K562 (cell line): Measurements from ENCODE around the gene BOC. TPM values are rescaled to one million over a fixed set of nuclear protein-coding genes. Genes with fewer than 3 reads are reported as not detected.

Experiments
- ATAC-seq: fragments of 200-7000 bp; cut with Tn5 transposase; 3 replicates; pipeline ENCODE4 v1.9.1; 2020; ENCODE audit warnings: moderate library complexity
- BruUV-seq: library from RNA; stranded (reverse); fragments of 400-500 nt; replicated peaks from 2 replicates; lab custom pipeline; 2021; lab: Mats Ljungman, UMichigan
- CTCF ChIA-PET: fragments of 300-600 bp; formaldehyde crosslinking; extraction: SDS; loops from one replicate; lab custom pipeline; 2021; ENCODE audit warnings: low intra/inter-chr PET ratio; lab: Yijun Ruan, JAX
- POLR2A ChIA-PET: fragments of 300-600, 350-650 bp; sonication (Branson Sonifier 250); formaldehyde crosslinking; extraction: SDS; loops from one replicate; lab custom pipeline; 2021; ENCODE audit warnings: antibody characterized with exemption, inconsistent platforms; lab: Yijun Ruan, JAX
- DNase-seq, 4 experiments: peaks; one replicate each; pipeline versions ENCODE4 v3.0.0 to v3.0.0-alpha.2; 2011 to 2018; ENCODE audit warnings: low spot score in 3 of 4, mixed read lengths in 3 of 4; ENCODE audit errors: extremely low read depth in 1 of 4
- FAIRE-seq: peaks from 2 replicates; lab custom pipeline; 2011; peaks lifted over from hg19 to GRCh38; lab: Jason Lieb, UNC
- H2AFZ ChIP-seq: 2 replicates; pipeline ENCODE4 v1.6.0; 2011; ENCODE audit warnings: low read depth, low read length, control low read depth, inconsistent platforms
- H3K27ac ChIP-seq: fragments of 200-600 bp; 3 replicates; pipeline ENCODE4 v1.8.0; 2011; ENCODE audit warnings: low read depth, mild to moderate bottlenecking, control low read depth, inconsistent platforms, low read length, moderate library complexity, mixed read lengths; ENCODE audit errors: extremely low read depth
- H3K27me3 ChIP-seq, 2 experiments: fragments of 300-600 bp in 1 of 2; 2 replicates in 1 of 2; 3 replicates in 1 of 2; pipeline versions ENCODE4 v1.6.0 to v1.8.0; 2011; ENCODE audit warnings: inconsistent platforms in 2 of 2, low read length in 2 of 2, mild to moderate bottlenecking in 1 of 2, mixed read lengths in 1 of 2, moderate library complexity in 1 of 2; ENCODE audit not compliant: control insufficient read depth in 2 of 2, insufficient read depth in 2 of 2
- H3K36me3 ChIP-seq: fragments of 300-600 bp; 3 replicates; pipeline ENCODE4 v1.8.0; 2011; ENCODE audit warnings: mild to moderate bottlenecking, low read length, inconsistent platforms; ENCODE audit not compliant: control insufficient read depth, insufficient read depth
- H3K4me1 ChIP-seq, 2 experiments: fragments of 200-600 bp in 1 of 2; replicated peaks in 1 of 2; 2 replicates in 1 of 2; 3 replicates in 1 of 2; pipeline versions ENCODE4 v1.5.1 to v1.8.0; 2011; ENCODE audit warnings: inconsistent platforms in 2 of 2, low read length in 2 of 2, mild to moderate bottlenecking in 1 of 2, mixed read lengths in 1 of 2, moderate library complexity in 1 of 2; ENCODE audit not compliant: control insufficient read depth in 2 of 2, insufficient read depth in 2 of 2
- H3K4me2 ChIP-seq: 2 replicates; pipeline ENCODE4 v1.6.1; 2011; ENCODE audit warnings: low read length, control low read depth, inconsistent platforms, mixed read lengths; ENCODE audit not compliant: insufficient read depth
- H3K4me3 ChIP-seq: fragments of 200-600 bp; sonication (generic), shearing (Covaris generic); 2 replicates; pipeline ENCODE4 v1.5.1; 2016; ENCODE audit warnings: control low read depth, inconsistent platforms
- H3K79me2 ChIP-seq: fragments of 200-600 bp; 3 replicates; pipeline ENCODE4 v1.8.0; 2011; ENCODE audit warnings: low read length, inconsistent platforms; ENCODE audit not compliant: control insufficient read depth, insufficient read depth
- H3K9ac ChIP-seq, 2 experiments: 2 replicates each; pipeline versions ENCODE4 v1.6.0 to v1.6.1; 2011; ENCODE audit warnings: low read depth in 2 of 2, low read length in 2 of 2, control low read depth in 1 of 2, inconsistent platforms in 1 of 2, mild to moderate bottlenecking in 1 of 2, mixed read lengths in 1 of 2; ENCODE audit not compliant: insufficient read depth in 1 of 2
- H3K9me1 ChIP-seq: one replicate; pipeline ENCODE4 v1.6.0; 2011; ENCODE audit warnings: inconsistent platforms, mild to moderate bottlenecking, low read length, moderate library complexity; ENCODE audit not compliant: control insufficient read depth, insufficient read depth
- H3K9me3 ChIP-seq: replicated peaks from 2 replicates; pipeline ENCODE4 v1.5.1; 2011; ENCODE audit warnings: low read depth, low read length, inconsistent platforms; ENCODE audit not compliant: control insufficient read depth, insufficient read depth
- H4K20me1 ChIP-seq: replicated peaks from 2 replicates; pipeline ENCODE4 v1.6.1; 2011; ENCODE audit warnings: low read length, inconsistent platforms, mixed read lengths; ENCODE audit not compliant: control insufficient read depth, insufficient read depth
- ETV1 ChIP-seq: fragments of 450-650 bp; conservative IDR thresholded peaks from 2 replicates; pipeline ENCODE4 v1.6.1; 2016; ENCODE audit warnings: missing genetic modification characterization, control low read depth, low read depth, missing compliant biosample characterization
- FOXK2 ChIP-seq, 2 experiments: fragments of 450-650 bp; IDR thresholded peaks in 1 of 2; conservative IDR thresholded peaks in 1 of 2; 2 replicates each; pipeline ENCODE4 v1.6.1; 2016; ENCODE audit warnings: low read depth in 2 of 2, mild to moderate bottlenecking in 1 of 2
- GABPB1 ChIP-seq: sonication (generic); formaldehyde crosslinking; IDR thresholded peaks from 2 replicates; pipeline ENCODE4 v1.8.0; 2022; ENCODE audit warnings: mild to moderate bottlenecking, missing genetic modification reagents
- HINFP ChIP-seq: fragments of 450-650 bp; conservative IDR thresholded peaks from 2 replicates; pipeline ENCODE4 v1.6.1; 2016; ENCODE audit warnings: missing genetic modification characterization, low read depth, mild to moderate bottlenecking, control low read depth, missing compliant biosample characterization
- MED1 ChIP-seq: sonication (generic); formaldehyde crosslinking; IDR thresholded peaks from 2 replicates; pipeline ENCODE4 v1.8.1; 2023; ENCODE audit warnings: missing genetic modification reagents, borderline replicate concordance
- POLR2G ChIP-seq: fragments of 200-400 bp; formaldehyde crosslinking; IDR thresholded peaks from 2 replicates; pipeline ENCODE4 v1.6.1; 2017; ENCODE audit warnings: low read depth, mild to moderate bottlenecking, antibody characterized with exemption, low read length, moderate library complexity
- ZBTB34 ChIP-seq: fragments of 250-450 bp; sonication (Bioruptor Pico); IDR thresholded peaks from 2 replicates; pipeline ENCODE4 v1.8.0; 2021; ENCODE audit warnings: mild to moderate bottlenecking, moderate library complexity
- ZNF76 ChIP-seq: fragments of 250-450 bp; sonication (Bioruptor Pico); IDR thresholded peaks from 2 replicates; pipeline ENCODE4 v1.4.0; 2020; ENCODE audit warnings: mild to moderate bottlenecking, moderate library complexity, borderline replicate concordance
- WGBS: fragments of 100-300 bp; shearing (Covaris generic); methylation state at CpG from one replicate; pipeline ENCODE4 v1.1.6; 2016; ENCODE audit warnings: low coverage, mixed read lengths; ENCODE audit not compliant: insufficient coverage; ENCODE audit errors: missing lambda C conversion rate; 5-methylcytosine and 5-hydroxymethylcytosine counted together
- in situ Hi-C: fragments of 300-500 bp; cut with MboI; formaldehyde crosslinking; loops from 4 replicates; pipeline ENCODE4 v1.15.0; 2018; ENCODE audit warnings: inconsistent platforms, mixed read lengths
- intact Hi-C: fragments of 100-400 bp; cut with micrococcal nuclease; formaldehyde crosslinking; loops from 2 replicates; pipeline ENCODE4 v1.14.2; 2022
- polyA plus RNA-seq, 8 experiments: library from polyadenylated mRNA; depleted of rRNA in 4 of 8; stranded (reverse) in 5 of 8; unstranded in 3 of 8; fragments of >200 nt; fragmentation: Nextera tagmentation in 2 of 8; fragmentation: Illumina TruSeq in 1 of 8; extraction: Ambion mirVana in 2 of 8; extraction: Trizol in 1 of 8; gene quantifications; 2 replicates each; pipeline versions ENCODE4 v1.2.1 to v1.2.3, GENCODE V29; 2011 to 2014; ENCODE audit warnings: inconsistent platforms in 1 of 8, missing spikeins in 1 of 8
- total RNA-seq, 7 experiments: library from RNA; depleted of rRNA in 6 of 7; stranded (reverse); fragments of >200 nt in 6 of 7; fragmentation: Illumina TruSeq in 2 of 7; extraction: Trizol in 2 of 7; gene quantifications; 2 replicates each; pipeline versions ENCODE4 v1.2.1 to v1.2.3, GENCODE V29; 2011 to 2021; ENCODE audit warnings: low replicate concordance in 1 of 7
- TF ChIP-seq, protein P1 (sequence below): fragments of 250-450 bp; sonication (Bioruptor Pico); IDR thresholded peaks from 2 replicates; pipeline ENCODE4 v1.6.1; 2021; ENCODE audit warnings: mild to moderate bottlenecking
- TF ChIP-seq, protein P2 (sequence below): fragments of 250-450 bp; sonication (Bioruptor Pico); IDR thresholded peaks from 2 replicates; pipeline ENCODE4 v1.5.1; 2021; ENCODE audit warnings: mild to moderate bottlenecking

BOC gene
- total and polyA plus RNA-seq, 9 of the 15 experiments (the other 6 are each of a cell fraction or from before 2014, with no cell fraction given) = not detected

GRCh38 chr3:113183748-113184661 is 27.4 kb upstream of the BOC start:
- ATAC-seq (no peak), FAIRE-seq (no peak), DNase-seq (no peak)
- no peak overlapping the region for H3K27ac ChIP-seq
- H4K20me1 ChIP-seq = no peaks in the 10 kb centered on the region
- H3K4me1 ChIP-seq = no peaks in the 10 kb centered on the region
- no peak overlapping the region for H3K9ac ChIP-seq
- H3K9me3 ChIP-seq = no peaks in the 10 kb centered on the region
- BruUV-seq = no TSS peak
- H3K4me3 ChIP-seq = no peak overlapping the region
- TF ChIP-seq ZNF76 (CRISPR knock-in tag) = no peak
- TF ChIP-seq GABPB1 (CRISPR knock-in tag) = no peak
- no peak for TF ChIP-seq POLR2G
- TF ChIP-seq, protein P1, sequence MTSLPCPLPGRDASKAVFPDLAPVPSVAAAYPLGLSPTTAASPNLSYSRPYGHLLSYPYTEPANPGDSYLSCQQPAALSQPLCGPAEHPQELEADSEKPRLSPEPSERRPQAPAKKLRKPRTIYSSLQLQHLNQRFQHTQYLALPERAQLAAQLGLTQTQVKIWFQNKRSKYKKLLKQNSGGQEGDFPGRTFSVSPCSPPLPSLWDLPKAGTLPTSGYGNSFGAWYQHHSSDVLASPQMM (CRISPR knock-in tag) = no peak
- TF ChIP-seq FOXK2 (conservative IDR thresholded peaks at IDR 0.05 in 1 of 2, IDR thresholded peaks at IDR 0.05 in 1 of 2; ENCODE audit: low read depth in 2 of 2) = no peak
- no peak for TF ChIP-seq ZBTB34 (CRISPR knock-in tag)
- TF ChIP-seq, protein P2, sequence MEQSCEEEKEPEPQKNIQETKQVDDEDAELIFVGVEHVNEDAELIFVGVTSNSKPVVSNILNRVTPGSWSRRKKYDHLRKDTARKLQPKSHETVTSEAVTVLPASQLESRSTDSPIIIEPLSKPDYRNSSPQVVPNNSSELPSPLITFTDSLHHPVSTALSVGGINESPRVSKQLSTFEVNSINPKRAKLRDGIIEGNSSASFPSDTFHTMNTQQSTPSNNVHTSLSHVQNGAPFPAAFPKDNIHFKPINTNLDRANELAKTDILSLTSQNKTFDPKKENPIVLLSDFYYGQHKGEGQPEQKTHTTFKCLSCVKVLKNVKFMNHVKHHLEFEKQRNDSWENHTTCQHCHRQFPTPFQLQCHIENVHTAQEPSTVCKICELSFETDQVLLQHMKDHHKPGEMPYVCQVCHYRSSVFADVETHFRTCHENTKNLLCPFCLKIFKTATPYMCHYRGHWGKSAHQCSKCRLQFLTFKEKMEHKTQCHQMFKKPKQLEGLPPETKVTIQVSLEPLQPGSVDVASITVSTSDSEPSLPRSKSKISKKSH = no peak
- no peak for TF ChIP-seq HINFP
- TF ChIP-seq ETV1 (tag) = no peak
- TF ChIP-seq MED1 = no peak
- H3K79me2 ChIP-seq = no peaks in the 10 kb centered on the region
- no peak overlapping the region for H3K4me2 ChIP-seq
- ChIA-PET CTCF (no interaction called here), POLR2A (no interaction called here)
- no peaks in the 10 kb centered on the region for H3K27me3 ChIP-seq
- in situ Hi-C loops = no loop called here
- intact Hi-C loops = no loop called here
- no peak overlapping the region for H2AFZ ChIP-seq
- H3K36me3 ChIP-seq = no peaks in the 10 kb centered on the region
- 0% methylated on average over 11 of the region's 13 CpGs for WGBS
- H3K9me1 ChIP-seq = no peaks in the 10 kb centered on the region
